Measurements from ENCODE around the gene SPAG8. TPM values are rescaled to one million over a fixed set of nuclear protein-coding genes. Genes with fewer than 3 reads are reported as not detected.

Gene SPAG8
- total RNA-seq, 1 experiment from 2014 or later, result 0.90 TPM

DNA sequence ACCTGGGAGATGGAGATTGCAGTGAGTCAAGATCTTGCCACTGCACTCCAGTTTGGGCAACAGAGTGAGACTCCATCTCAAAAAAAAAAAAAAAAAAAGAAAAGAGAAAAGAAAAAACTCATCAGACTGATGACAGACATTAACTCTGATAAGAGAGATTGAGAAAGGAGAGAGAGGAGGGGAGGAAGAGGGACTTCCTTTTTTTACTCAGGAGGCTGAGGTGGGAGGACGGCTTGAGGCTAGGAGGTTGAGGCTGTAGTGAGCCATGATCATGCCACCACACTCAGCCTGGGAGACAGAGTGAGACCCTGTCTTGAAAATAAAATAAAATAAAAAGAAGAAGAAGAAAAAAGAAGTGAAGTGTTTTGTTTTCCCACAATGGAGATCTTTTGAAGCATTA is 48.3 kb downstream of the SPAG8 start:
- intact Hi-C loops (cut with micrococcal nuclease; ENCODE audit: unreplicated experiment) (no loop called here), in situ Hi-C loops (cut with HindIII; ENCODE audit: low pct_unique_long_range_greater_than_20kb, low sequenced_read_pairs) (no loop called here)
- TF ChIP-seq, protein P1, sequence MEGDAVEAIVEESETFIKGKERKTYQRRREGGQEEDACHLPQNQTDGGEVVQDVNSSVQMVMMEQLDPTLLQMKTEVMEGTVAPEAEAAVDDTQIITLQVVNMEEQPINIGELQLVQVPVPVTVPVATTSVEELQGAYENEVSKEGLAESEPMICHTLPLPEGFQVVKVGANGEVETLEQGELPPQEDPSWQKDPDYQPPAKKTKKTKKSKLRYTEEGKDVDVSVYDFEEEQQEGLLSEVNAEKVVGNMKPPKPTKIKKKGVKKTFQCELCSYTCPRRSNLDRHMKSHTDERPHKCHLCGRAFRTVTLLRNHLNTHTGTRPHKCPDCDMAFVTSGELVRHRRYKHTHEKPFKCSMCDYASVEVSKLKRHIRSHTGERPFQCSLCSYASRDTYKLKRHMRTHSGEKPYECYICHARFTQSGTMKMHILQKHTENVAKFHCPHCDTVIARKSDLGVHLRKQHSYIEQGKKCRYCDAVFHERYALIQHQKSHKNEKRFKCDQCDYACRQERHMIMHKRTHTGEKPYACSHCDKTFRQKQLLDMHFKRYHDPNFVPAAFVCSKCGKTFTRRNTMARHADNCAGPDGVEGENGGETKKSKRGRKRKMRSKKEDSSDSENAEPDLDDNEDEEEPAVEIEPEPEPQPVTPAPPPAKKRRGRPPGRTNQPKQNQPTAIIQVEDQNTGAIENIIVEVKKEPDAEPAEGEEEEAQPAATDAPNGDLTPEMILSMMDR (IDR thresholded peaks at IDR 0.05), result no peak
- TF ChIP-seq TCF7L2 (IDR thresholded peaks at IDR 0.05; ENCODE audit: low read depth, low read length) (no peak), SIN3A (IDR thresholded peaks at IDR 0.05; ENCODE audit: borderline replicate concordance, insufficient read depth, low read depth, low read length) (no peak), POLR2AphosphoS5 (IDR thresholded peaks at IDR 0.05; ENCODE audit: low read depth, low read length) (no peak)
- TF ChIP-seq, protein P2, sequence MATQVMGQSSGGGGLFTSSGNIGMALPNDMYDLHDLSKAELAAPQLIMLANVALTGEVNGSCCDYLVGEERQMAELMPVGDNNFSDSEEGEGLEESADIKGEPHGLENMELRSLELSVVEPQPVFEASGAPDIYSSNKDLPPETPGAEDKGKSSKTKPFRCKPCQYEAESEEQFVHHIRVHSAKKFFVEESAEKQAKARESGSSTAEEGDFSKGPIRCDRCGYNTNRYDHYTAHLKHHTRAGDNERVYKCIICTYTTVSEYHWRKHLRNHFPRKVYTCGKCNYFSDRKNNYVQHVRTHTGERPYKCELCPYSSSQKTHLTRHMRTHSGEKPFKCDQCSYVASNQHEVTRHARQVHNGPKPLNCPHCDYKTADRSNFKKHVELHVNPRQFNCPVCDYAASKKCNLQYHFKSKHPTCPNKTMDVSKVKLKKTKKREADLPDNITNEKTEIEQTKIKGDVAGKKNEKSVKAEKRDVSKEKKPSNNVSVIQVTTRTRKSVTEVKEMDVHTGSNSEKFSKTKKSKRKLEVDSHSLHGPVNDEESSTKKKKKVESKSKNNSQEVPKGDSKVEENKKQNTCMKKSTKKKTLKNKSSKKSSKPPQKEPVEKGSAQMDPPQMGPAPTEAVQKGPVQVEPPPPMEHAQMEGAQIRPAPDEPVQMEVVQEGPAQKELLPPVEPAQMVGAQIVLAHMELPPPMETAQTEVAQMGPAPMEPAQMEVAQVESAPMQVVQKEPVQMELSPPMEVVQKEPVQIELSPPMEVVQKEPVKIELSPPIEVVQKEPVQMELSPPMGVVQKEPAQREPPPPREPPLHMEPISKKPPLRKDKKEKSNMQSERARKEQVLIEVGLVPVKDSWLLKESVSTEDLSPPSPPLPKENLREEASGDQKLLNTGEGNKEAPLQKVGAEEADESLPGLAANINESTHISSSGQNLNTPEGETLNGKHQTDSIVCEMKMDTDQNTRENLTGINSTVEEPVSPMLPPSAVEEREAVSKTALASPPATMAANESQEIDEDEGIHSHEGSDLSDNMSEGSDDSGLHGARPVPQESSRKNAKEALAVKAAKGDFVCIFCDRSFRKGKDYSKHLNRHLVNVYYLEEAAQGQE (IDR thresholded peaks at IDR 0.05; ENCODE audit: insufficient read depth in 1 of 2, low read depth in 2 of 2, low read length in 1 of 2), result no peak
- POLR2A ChIA-PET, result no interaction called here
- Histone ChIP-seq H3K27ac (ENCODE audit: low read length) (no peak overlapping the region), H3K27me3 (ENCODE audit: control insufficient read depth, insufficient read depth, low read length) (no peaks in the 10 kb centered on the region), H3K36me3 (ENCODE audit: control insufficient read depth, insufficient read depth, low read length) (no peaks in the 10 kb centered on the region), H3K4me3 (ENCODE audit: low read depth in 2 of 2, low read length in 2 of 2) (no peak overlapping the region), H3K9me3 (ENCODE audit: control insufficient read depth, insufficient read depth, low read depth, low read length) (no peaks in the 10 kb centered on the region), H3K4me1 (ENCODE audit: control insufficient read depth, insufficient read depth, low read length) (peaks cover 12% of the 10 kb centered on the region)
- DNase-seq (ENCODE audit: low read depth, low spot score) (no peak), ATAC-seq (no peak)
- CTCF ChIA-PET, result no interaction called here
- no TSS peak for BruUV-seq (replicated peaks)

DNA sequence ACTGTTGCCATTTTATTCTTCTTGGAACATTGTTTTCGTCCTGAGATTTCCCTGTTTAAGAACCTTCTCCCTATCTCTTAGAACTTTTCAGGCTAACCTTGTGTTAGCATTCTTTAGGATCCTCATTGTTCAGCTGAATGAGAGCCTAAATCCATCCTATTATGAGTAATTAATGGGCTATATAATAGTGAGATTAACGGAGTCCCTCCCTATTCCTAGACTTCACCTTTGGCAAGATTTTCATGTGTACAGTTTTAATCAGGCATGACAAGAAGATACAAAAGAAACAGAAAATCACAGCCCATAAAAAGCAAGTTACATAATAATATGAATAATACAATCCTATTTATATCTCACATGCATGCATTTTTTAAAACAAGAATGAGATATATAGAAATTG is 48.9 kb downstream of the SPAG8 start:
- Histone ChIP-seq H3K27me3 (ENCODE audit: control insufficient read depth, insufficient read depth, low read length) (no peaks in the 10 kb centered on the region), H3K36me3 (ENCODE audit: control insufficient read depth, insufficient read depth, low read length) (no peaks in the 10 kb centered on the region), H3K4me3 (ENCODE audit: low read depth in 2 of 2, low read length in 2 of 2) (no peak overlapping the region), H3K9me3 (ENCODE audit: control insufficient read depth, insufficient read depth, low read depth, low read length) (no peaks in the 10 kb centered on the region), H3K4me1 (ENCODE audit: control insufficient read depth, insufficient read depth, low read length) (peaks cover 18% of the 10 kb centered on the region), H3K27ac (ENCODE audit: low read length) (no peak overlapping the region)
- no peak for ATAC-seq
- no peak for DNase-seq (ENCODE audit: low read depth, low spot score)
- ChIA-PET CTCF (no interaction called here), POLR2A (interaction anchor here (0.6 to 0.7 kb wide), 2 partner anchors 31 to 178 kb away, joined by 5 to 7 read pairs; partner anchors contain the start of gene CREB3)
- intact Hi-C loops (cut with micrococcal nuclease; ENCODE audit: unreplicated experiment) (no loop called here), in situ Hi-C loops (cut with HindIII; ENCODE audit: low pct_unique_long_range_greater_than_20kb, low sequenced_read_pairs) (no loop called here)
- no TSS peak for BruUV-seq (replicated peaks)
- TF ChIP-seq SIN3A (IDR thresholded peaks at IDR 0.05; ENCODE audit: borderline replicate concordance, insufficient read depth, low read depth, low read length), result no peak
- TF ChIP-seq POLR2AphosphoS5 (IDR thresholded peaks at IDR 0.05; ENCODE audit: low read depth, low read length), result no peak
- TF ChIP-seq, protein P2 (IDR thresholded peaks at IDR 0.05; ENCODE audit: insufficient read depth in 1 of 2, low read depth in 2 of 2, low read length in 1 of 2), result no peak
- TF ChIP-seq, protein P1 (IDR thresholded peaks at IDR 0.05), result no peak
- TF ChIP-seq TCF7L2 (IDR thresholded peaks at IDR 0.05; ENCODE audit: low read depth, low read length), result no peak

All from Panc1 (cell line).